CD4-positive, alpha-beta T cell treated with Interleukin-1 beta for 1 hour (primary cell): ENCODE results near the gene CCDC34.

Source experiments
- DNase-seq, 2 donors: peaks; one replicate each; pipeline ENCODE4 v3.0.0-alpha.2; 2020 to 2022

Gene CCDC34

GRCh38 chr11:27362749-27363575, at the start of gene CCDC34:
Gene CCDC34 (minus strand): TSS chr11:27363215. CDS start chr11:27363194, 21 bp downstream.
- peak; percentile 90 to 92 for DNase-seq

- DNase-seq, result no peak
Observed at GRCh38 chr11:27412192-27412691, 49.2 kb upstream of the CCDC34 start.

GRCh38 chr11:27411328-27411727, 48.3 kb upstream of the CCDC34 start:
- DNase-seq, result no peak

- DNase-seq, result no peak
Observed at GRCh38 chr11:27410272-27410671, 47.3 kb upstream of the CCDC34 start.

- DNase-seq, result no peak
Observed at GRCh38 chr11:27409742-27410141, 46.7 kb upstream of the CCDC34 start.

GRCh38 chr11:27409049-27409448, 46.0 kb upstream of the CCDC34 start:
- DNase-seq, result no peak

GRCh38 chr11:27408246-27408800, 45.3 kb upstream of the CCDC34 start:
- DNase-seq, result no peak

- no peak for DNase-seq
Observed at GRCh38 chr11:27406498-27407354, 43.7 kb upstream of the CCDC34 start.

GRCh38 chr11:27405134-27405533, 42.1 kb upstream of the CCDC34 start:
- DNase-seq, result no peak

GRCh38 chr11:27404427-27404826, 41.4 kb upstream of the CCDC34 start:
- DNase-seq, result no peak

GRCh38 chr11:27403195-27403594, 40.2 kb upstream of the CCDC34 start:
- no peak for DNase-seq

GRCh38 chr11:27402450-27402849, 39.4 kb upstream of the CCDC34 start:
- DNase-seq, result no peak

- DNase-seq, result no peak
Observed at GRCh38 chr11:27401833-27402316, 38.9 kb upstream of the CCDC34 start.

GRCh38 chr11:27401280-27401832, 38.3 kb upstream of the CCDC34 start:
- DNase-seq, result no peak

- no peak for DNase-seq
Observed at GRCh38 chr11:27398400-27398770, 35.4 kb upstream of the CCDC34 start.

- DNase-seq, result no peak
Observed at GRCh38 chr11:27397624-27398399, 34.8 kb upstream of the CCDC34 start.

GRCh38 chr11:27396259-27396839, 33.3 kb upstream of the CCDC34 start:
- DNase-seq, result no peak

GRCh38 chr11:27395556-27396258, 32.7 kb upstream of the CCDC34 start:
- no peak for DNase-seq

- DNase-seq, result no peak
Observed at GRCh38 chr11:27394781-27395228, 31.8 kb upstream of the CCDC34 start.

GRCh38 chr11:27392278-27393114, 29.5 kb upstream of the CCDC34 start:
- DNase-seq, result no peak
